Esophagus muscularis mucosa (tissue), 3 donors: ENCODE data around the gene GHRL.

ENCODE experiments used
- POLR2A ChIP-seq: fragments of 450-650 bp; IDR thresholded peaks from one replicate; pipeline ENCODE4 v1.6.1; 2017; ENCODE audit warnings: antibody characterized with exemption, moderate library complexity, mild to moderate bottlenecking, low read depth
- TF ChIP-seq, protein P1 (sequence below), 3 experiments: fragments of 200-600 bp in 2 of 3; fragments of 450-650 bp in 1 of 3; sonication (generic) in 2 of 3; IDR thresholded peaks; one replicate each; pipeline ENCODE4 v1.5.1; 2017 to 2019; ENCODE audit warnings: antibody characterized with exemption in 3 of 3, mild to moderate bottlenecking in 2 of 3, moderate library complexity in 1 of 3

DNA sequence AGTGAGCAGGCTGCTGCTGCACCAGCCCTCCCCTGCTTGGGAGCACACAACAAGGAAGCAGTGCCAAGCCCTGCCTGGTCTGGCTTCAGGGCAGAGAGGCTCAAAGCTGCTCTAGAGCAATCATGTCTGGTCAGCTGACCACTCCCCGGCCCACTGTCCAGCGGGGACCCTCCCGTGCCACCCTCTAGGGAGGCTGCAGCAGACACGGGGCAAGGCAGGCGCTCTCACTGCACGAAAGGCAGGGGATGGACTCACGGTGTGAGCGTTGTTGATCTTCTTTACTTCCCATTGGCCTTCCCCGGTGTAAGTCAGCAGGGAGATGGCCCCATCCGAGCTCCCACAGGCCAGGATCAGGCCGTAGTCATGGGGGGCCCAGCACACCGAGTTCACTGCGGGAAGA lies 19.0 kb upstream of the GHRL start:
- no peak for TF ChIP-seq POLR2A
- TF ChIP-seq, protein P1, sequence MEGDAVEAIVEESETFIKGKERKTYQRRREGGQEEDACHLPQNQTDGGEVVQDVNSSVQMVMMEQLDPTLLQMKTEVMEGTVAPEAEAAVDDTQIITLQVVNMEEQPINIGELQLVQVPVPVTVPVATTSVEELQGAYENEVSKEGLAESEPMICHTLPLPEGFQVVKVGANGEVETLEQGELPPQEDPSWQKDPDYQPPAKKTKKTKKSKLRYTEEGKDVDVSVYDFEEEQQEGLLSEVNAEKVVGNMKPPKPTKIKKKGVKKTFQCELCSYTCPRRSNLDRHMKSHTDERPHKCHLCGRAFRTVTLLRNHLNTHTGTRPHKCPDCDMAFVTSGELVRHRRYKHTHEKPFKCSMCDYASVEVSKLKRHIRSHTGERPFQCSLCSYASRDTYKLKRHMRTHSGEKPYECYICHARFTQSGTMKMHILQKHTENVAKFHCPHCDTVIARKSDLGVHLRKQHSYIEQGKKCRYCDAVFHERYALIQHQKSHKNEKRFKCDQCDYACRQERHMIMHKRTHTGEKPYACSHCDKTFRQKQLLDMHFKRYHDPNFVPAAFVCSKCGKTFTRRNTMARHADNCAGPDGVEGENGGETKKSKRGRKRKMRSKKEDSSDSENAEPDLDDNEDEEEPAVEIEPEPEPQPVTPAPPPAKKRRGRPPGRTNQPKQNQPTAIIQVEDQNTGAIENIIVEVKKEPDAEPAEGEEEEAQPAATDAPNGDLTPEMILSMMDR (IDR thresholded peaks at IDR 0.05): no peak
